Loucy (cell line): ENCODE measurements around the gene KICS2.

ENCODE experiments used
- H2AFZ ChIP-seq: fragments of 200-600 bp; sonication (generic); 2 replicates; pipeline ENCODE4 v1.6.0; 2016; ENCODE audit warnings: antibody characterized with exemption, mild to moderate bottlenecking, low read length, moderate library complexity
- H3F3A ChIP-seq: fragments of 200-600 bp; 2 replicates; pipeline ENCODE4 v1.6.0; 2016; ENCODE audit warnings: antibody characterized with exemption, low read depth, mild to moderate bottlenecking
- H3K27me3 ChIP-seq: fragments of 200-600 bp; sonication (generic); 2 replicates; pipeline ENCODE4 v1.6.1; 2014; ENCODE audit warnings: low read length, mild to moderate bottlenecking; ENCODE audit not compliant: insufficient read depth, poor library complexity, severe bottlenecking
- H3K36me3 ChIP-seq: fragments of 200-600 bp; sonication (generic); 2 replicates; pipeline ENCODE4 v1.6.1; 2016; ENCODE audit warnings: low read length; ENCODE audit not compliant: insufficient read depth
- H3K4me1 ChIP-seq: fragments of 200-600 bp; sonication (generic); 2 replicates; pipeline ENCODE4 v1.5.1; 2014; ENCODE audit warnings: low read length, mild to moderate bottlenecking; ENCODE audit not compliant: insufficient read depth, poor library complexity, severe bottlenecking
- H3K4me2 ChIP-seq: fragments of 200-600 bp; sonication (generic); 2 replicates; pipeline ENCODE4 v1.6.0; 2014; ENCODE audit warnings: antibody characterized with exemption, low read length, low read depth, mild to moderate bottlenecking; ENCODE audit not compliant: poor library complexity, severe bottlenecking
- H3K4me3 ChIP-seq: fragments of 200-600 bp; sonication (generic); 2 replicates; pipeline ENCODE4 v1.5.1; 2014; ENCODE audit warnings: low read length, mild to moderate bottlenecking, mixed read lengths; ENCODE audit not compliant: poor library complexity, severe bottlenecking
- H3K79me2 ChIP-seq: fragments of 200-600 bp; sonication (generic); 2 replicates; pipeline ENCODE4 v1.6.1; 2014; ENCODE audit warnings: low read length; ENCODE audit not compliant: insufficient read depth
- H3K9ac ChIP-seq: fragments of 200-600 bp; sonication (generic); 2 replicates; pipeline ENCODE4 v1.6.0; 2014; ENCODE audit warnings: mild to moderate bottlenecking, low read depth, low read length, moderate library complexity; ENCODE audit not compliant: poor library complexity, severe bottlenecking
- H3K9me2 ChIP-seq: fragments of 200-600 bp; sonication (generic); replicated peaks from 2 replicates; pipeline ENCODE4 v1.6.1; 2016; ENCODE audit warnings: low read depth, low read length, mixed read lengths
- H3K9me3 ChIP-seq: fragments of 200-600 bp; sonication (generic); 2 replicates; pipeline ENCODE4 v1.6.1; 2014; ENCODE audit warnings: mild to moderate bottlenecking, antibody characterized with exemption, low read length, low read depth; ENCODE audit not compliant: insufficient read depth
- H4K20me1 ChIP-seq: fragments of 200-600 bp; sonication (generic); 2 replicates; pipeline ENCODE4 v1.6.0; 2014; ENCODE audit warnings: antibody characterized with exemption, low read length, mild to moderate bottlenecking; ENCODE audit not compliant: insufficient read depth, poor library complexity, severe bottlenecking
- EZH2phosphoT487 ChIP-seq: fragments of 200-600 bp; IDR thresholded peaks from 2 replicates; pipeline ENCODE4 v1.6.1; 2018; ENCODE audit warnings: antibody characterized with exemption, mild to moderate bottlenecking, moderate library complexity, borderline replicate concordance
- TF ChIP-seq, protein P1 (sequence below): fragments of 200-600 bp; sonication (generic); conservative IDR thresholded peaks from 2 replicates; pipeline ENCODE4 v1.5.1; 2014; ENCODE audit warnings: mild to moderate bottlenecking, antibody characterized with exemption, low read length

KICS2 gene

DNA sequence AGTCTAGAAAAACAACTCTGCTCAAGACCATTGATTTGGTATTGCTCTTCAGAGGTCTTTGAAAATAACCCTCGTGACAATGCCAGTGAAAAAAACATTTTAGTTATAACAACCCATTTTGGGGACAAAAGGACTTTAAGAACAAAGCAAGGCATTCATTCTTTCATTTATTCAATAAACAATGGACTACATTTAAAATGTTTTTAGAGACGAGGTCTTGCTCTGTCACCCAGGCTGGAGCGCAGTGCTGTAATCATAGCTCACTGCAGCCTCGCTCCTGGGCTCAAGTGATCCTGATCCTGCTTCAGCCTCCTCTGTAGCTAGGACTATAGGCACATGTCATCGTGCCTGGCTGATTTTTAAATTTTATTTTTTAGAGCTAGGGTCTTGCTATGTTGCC is 7.7 kb upstream of the KICS2 start:
- Histone ChIP-seq H3K27me3 (peaks cover 7% of the 10 kb centered on the region), H2AFZ (no peak overlapping the region), H3K9me2 (no peaks in the 10 kb centered on the region; the same call in 1 of the 2 replicates), H3K79me2 (no peaks in the 10 kb centered on the region), H4K20me1 (no peaks in the 10 kb centered on the region), H3K36me3 (no peaks in the 10 kb centered on the region), H3K4me2 (no peak overlapping the region), H3K4me1 (no peaks in the 10 kb centered on the region), H3K9ac (no peak overlapping the region), H3K9me3 (no peaks in the 10 kb centered on the region), H3K4me3 (no peak overlapping the region), H3F3A (no peaks in the 10 kb centered on the region)
- no peak for TF ChIP-seq EZH2phosphoT487
- TF ChIP-seq, protein P1, sequence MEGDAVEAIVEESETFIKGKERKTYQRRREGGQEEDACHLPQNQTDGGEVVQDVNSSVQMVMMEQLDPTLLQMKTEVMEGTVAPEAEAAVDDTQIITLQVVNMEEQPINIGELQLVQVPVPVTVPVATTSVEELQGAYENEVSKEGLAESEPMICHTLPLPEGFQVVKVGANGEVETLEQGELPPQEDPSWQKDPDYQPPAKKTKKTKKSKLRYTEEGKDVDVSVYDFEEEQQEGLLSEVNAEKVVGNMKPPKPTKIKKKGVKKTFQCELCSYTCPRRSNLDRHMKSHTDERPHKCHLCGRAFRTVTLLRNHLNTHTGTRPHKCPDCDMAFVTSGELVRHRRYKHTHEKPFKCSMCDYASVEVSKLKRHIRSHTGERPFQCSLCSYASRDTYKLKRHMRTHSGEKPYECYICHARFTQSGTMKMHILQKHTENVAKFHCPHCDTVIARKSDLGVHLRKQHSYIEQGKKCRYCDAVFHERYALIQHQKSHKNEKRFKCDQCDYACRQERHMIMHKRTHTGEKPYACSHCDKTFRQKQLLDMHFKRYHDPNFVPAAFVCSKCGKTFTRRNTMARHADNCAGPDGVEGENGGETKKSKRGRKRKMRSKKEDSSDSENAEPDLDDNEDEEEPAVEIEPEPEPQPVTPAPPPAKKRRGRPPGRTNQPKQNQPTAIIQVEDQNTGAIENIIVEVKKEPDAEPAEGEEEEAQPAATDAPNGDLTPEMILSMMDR = no peak

DNA sequence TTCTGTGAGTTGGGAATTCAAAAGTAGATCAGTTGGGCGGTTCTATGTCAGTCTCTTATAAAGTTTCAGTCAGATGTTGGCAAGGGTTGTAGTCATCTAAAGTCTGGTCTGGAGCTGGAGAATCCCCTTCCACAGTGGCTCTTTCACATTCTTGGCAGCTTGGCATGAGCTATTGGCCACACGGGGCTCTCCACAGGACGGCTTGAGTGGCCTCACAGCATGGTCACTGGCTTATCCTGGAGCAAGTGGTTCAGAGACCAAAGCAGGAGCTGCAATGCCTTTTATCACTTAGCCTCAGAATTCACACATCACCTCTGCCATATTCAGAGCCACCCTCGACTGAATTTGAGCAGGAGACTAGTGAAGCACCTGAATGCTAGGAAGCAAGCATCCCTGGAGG is 7.1 kb upstream of the KICS2 start:
- H3K9me3 ChIP-seq = no peaks in the 10 kb centered on the region
- H2AFZ ChIP-seq = no peak overlapping the region
- H3K9me2 ChIP-seq = no peaks in the 10 kb centered on the region; the same call in 1 of the 2 replicates
- no peak overlapping the region for H3K4me3 ChIP-seq
- TF ChIP-seq EZH2phosphoT487 = no peak
- TF ChIP-seq, protein P1 = no peak
- H3F3A ChIP-seq = no peaks in the 10 kb centered on the region
- H3K27me3 ChIP-seq = peaks cover 7% of the 10 kb centered on the region
- H3K9ac ChIP-seq = no peak overlapping the region
- no peaks in the 10 kb centered on the region for H3K4me1 ChIP-seq
- no peaks in the 10 kb centered on the region for H3K36me3 ChIP-seq
- H3K4me2 ChIP-seq = no peak overlapping the region
- no peaks in the 10 kb centered on the region for H4K20me1 ChIP-seq
- H3K79me2 ChIP-seq = no peaks in the 10 kb centered on the region

DNA sequence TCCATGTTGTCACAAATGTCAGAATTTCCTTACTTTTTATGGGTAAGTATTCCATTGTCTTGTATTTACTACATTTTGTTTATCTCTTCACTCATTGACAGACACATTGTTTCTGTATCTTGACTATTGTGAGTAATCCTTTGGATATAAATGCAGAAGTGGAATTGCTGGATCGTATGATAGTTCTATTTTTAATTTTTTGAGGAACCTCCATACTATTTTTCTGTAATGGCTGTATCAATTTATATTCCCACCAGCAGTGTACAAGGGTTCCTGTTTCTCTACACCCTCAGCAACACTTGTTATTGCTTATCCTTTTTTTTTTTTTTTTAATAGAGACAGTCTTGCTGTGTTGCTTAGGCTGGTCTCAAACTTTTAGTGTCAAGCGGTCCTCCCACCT is 3.5 kb upstream of the KICS2 start:
- Histone ChIP-seq H3K9ac (no peak overlapping the region), H3K9me3 (no peaks in the 10 kb centered on the region), H3K4me1 (peaks cover 11% of the 10 kb centered on the region), H3K4me2 (no peak overlapping the region), H4K20me1 (peaks cover 3% of the 10 kb centered on the region), H3K9me2 (no peaks in the 10 kb centered on the region), H3K27me3 (peaks cover 7% of the 10 kb centered on the region), H3K79me2 (peaks cover 12% of the 10 kb centered on the region; the same call in 1 of the 2 replicates), H3K36me3 (no peaks in the 10 kb centered on the region), H3K4me3 (no peak overlapping the region), H2AFZ (no peak overlapping the region), H3F3A (no peaks in the 10 kb centered on the region)
- TF ChIP-seq, protein P1 = no peak
- no peak for TF ChIP-seq EZH2phosphoT487
